ENCODE data around the gene DDX47. TPM values are rescaled to one million over a fixed set of nuclear protein-coding genes. Genes with fewer than 3 reads are reported as not detected.

DDX47 gene
- total RNA-seq, 2 experiments from 2014 or later: 153 TPM

GRCh38 chr12:12853435-12853834 is 40.3 kb downstream of the DDX47 start:
- CTCF ChIA-PET: no interaction called here
- intact Hi-C loops (cut with DNase I, micrococcal nuclease): no loop called here
- Mint-ChIP-seq H3K4me3 (no peak overlapping the region), H3K4me1 (ENCODE audit: low read depth) (peaks cover 8% of the 10 kb centered on the region), H3K9me3 (peaks cover 3% of the 10 kb centered on the region), H3K27me3 (no peaks in the 10 kb centered on the region), H3K27ac (no peak overlapping the region), H3K36me3 (ENCODE audit: low read depth) (no peaks in the 10 kb centered on the region)
- Histone ChIP-seq H3K36me3 (ENCODE audit: insufficient read depth, low read length) (no peaks in the 10 kb centered on the region), H3K4me1 (ENCODE audit: insufficient read depth, low read length) (no peaks in the 10 kb centered on the region), H3K27me3 (ENCODE audit: control insufficient read depth in 1 of 2, insufficient read depth in 2 of 2, low read length in 2 of 2) (no peaks in the 10 kb centered on the region), H3K27ac (ENCODE audit: low read depth in 1 of 2, low read length in 2 of 2) (no peak overlapping the region), H3K9me3 (ENCODE audit: control insufficient read depth in 1 of 2, insufficient read depth in 1 of 2, low read length in 2 of 2) (no peaks in the 10 kb centered on the region), H3K4me3 (ENCODE audit: low read length) (no peak overlapping the region)
- no peak for TF ChIP-seq CTCF (IDR thresholded peaks at IDR 0.05)
- POLR2A ChIA-PET: no interaction called here
- DNase-seq (no peak), ATAC-seq (ENCODE audit: poor library complexity) (no peak)

GRCh38 chr12:12859690-12860089 is 46.5 kb downstream of the DDX47 start:
- no peak for TF ChIP-seq CTCF (IDR thresholded peaks at IDR 0.05)
- Histone ChIP-seq H3K27ac (ENCODE audit: low read depth in 1 of 2, low read length in 2 of 2) (no peak overlapping the region), H3K4me1 (ENCODE audit: insufficient read depth, low read length) (no peaks in the 10 kb centered on the region), H3K36me3 (ENCODE audit: insufficient read depth, low read length) (no peaks in the 10 kb centered on the region), H3K4me3 (ENCODE audit: low read length) (no peak overlapping the region), H3K27me3 (ENCODE audit: control insufficient read depth in 1 of 2, insufficient read depth in 2 of 2, low read length in 2 of 2) (no peaks in the 10 kb centered on the region), H3K9me3 (ENCODE audit: control insufficient read depth in 1 of 2, insufficient read depth in 1 of 2, low read length in 2 of 2) (peaks cover 0 to 3% of the 10 kb centered on the region in 2 experiments)
- Mint-ChIP-seq H3K27me3 (no peaks in the 10 kb centered on the region), H3K4me1 (ENCODE audit: low read depth) (no peaks in the 10 kb centered on the region), H3K36me3 (ENCODE audit: low read depth) (peaks cover 17% of the 10 kb centered on the region), H3K4me3 (no peak overlapping the region), H3K27ac (no peak overlapping the region), H3K9me3 (no peaks in the 10 kb centered on the region)
- ATAC-seq (ENCODE audit: poor library complexity) (no peak), DNase-seq (no peak)
- ChIA-PET CTCF (no interaction called here), POLR2A (no interaction called here)
- intact Hi-C loops (cut with DNase I, micrococcal nuclease): no loop called here

GRCh38 chr12:12864243-12864642 is 51.1 kb downstream of the DDX47 start:
- POLR2A ChIA-PET: no interaction called here
- CTCF ChIA-PET: no interaction called here
- DNase-seq: no peak
- H3K27me3 Mint-ChIP-seq: no peaks in the 10 kb centered on the region
- no peak overlapping the region for H3K4me3 ChIP-seq (ENCODE audit: low read length)
- H3K4me1 Mint-ChIP-seq (ENCODE audit: low read depth): no peaks in the 10 kb centered on the region
- H3K9me3 Mint-ChIP-seq: no peaks in the 10 kb centered on the region
- TF ChIP-seq CTCF (IDR thresholded peaks at IDR 0.05): no peak
- H3K4me1 ChIP-seq (ENCODE audit: insufficient read depth, low read length): no peaks in the 10 kb centered on the region
- no peak for ATAC-seq (ENCODE audit: poor library complexity)
- H3K4me3 Mint-ChIP-seq: no peak overlapping the region
- peaks cover 15% of the 10 kb centered on the region for H3K36me3 Mint-ChIP-seq (ENCODE audit: low read depth)
- H3K36me3 ChIP-seq (ENCODE audit: insufficient read depth, low read length): no peaks in the 10 kb centered on the region
- no peak overlapping the region for H3K27ac ChIP-seq (ENCODE audit: low read depth in 1 of 2, low read length in 2 of 2)
- H3K9me3 ChIP-seq (ENCODE audit: control insufficient read depth in 1 of 2, insufficient read depth in 1 of 2, low read length in 2 of 2): no peaks in the 10 kb centered on the region
- intact Hi-C loops (cut with DNase I, micrococcal nuclease): no loop called here
- H3K27ac Mint-ChIP-seq: no peak overlapping the region
- no peaks in the 10 kb centered on the region for H3K27me3 ChIP-seq (ENCODE audit: control insufficient read depth in 1 of 2, insufficient read depth in 2 of 2, low read length in 2 of 2)

Data from CD4-positive, alpha-beta T cell (primary cell).